IPS-15b (cell line): ENCODE data around the gene ZMYND15.
"Not testable (repeated sequence)": the region's sequence is repeated elsewhere in the genome, so short reads cannot be mapped to it uniquely, and the experiment has no call there.

Source experiments
- H3K27me3 ChIP-seq: one replicate; pipeline ENCODE4 v1.6.1; 2013; ENCODE audit warnings: low read length; ENCODE audit not compliant: control insufficient read depth, insufficient read depth
- H3K36me3 ChIP-seq: one replicate; pipeline ENCODE4 v1.6.1; 2013; ENCODE audit warnings: low read length; ENCODE audit not compliant: control insufficient read depth, insufficient read depth
- H3K4me1 ChIP-seq: one replicate; pipeline ENCODE4 v1.6.1; 2013; ENCODE audit warnings: mild to moderate bottlenecking, low read length; ENCODE audit not compliant: control insufficient read depth, insufficient read depth
- H3K4me3 ChIP-seq: one replicate; pipeline ENCODE4 v1.5.1; 2013; ENCODE audit warnings: low read depth, low read length
- H3K9ac ChIP-seq: one replicate; pipeline ENCODE4 v1.6.1; 2013; ENCODE audit warnings: low read depth, mild to moderate bottlenecking, low read length
- H3K9me3 ChIP-seq: one replicate; pipeline ENCODE4 v1.6.1; 2013; ENCODE audit warnings: mild to moderate bottlenecking, low read length; ENCODE audit not compliant: control insufficient read depth, insufficient read depth

Gene ZMYND15

GRCh38 chr17:4739122-4740024 lies at the start of gene ZMYND15, which contains the start of gene CXCL16:
TSS of gene ZMYND15 (plus strand) at chr17:4739833. CDS start at chr17:4740549, 716 bp downstream.
TSS of gene CXCL16 (minus strand) at chr17:4739928. CDS start at chr17:4739339, 589 bp downstream.
- Histone ChIP-seq H3K4me3 (peak within 1 kb of the TSS; percentile 62), H3K9ac (peak within 1 kb of the TSS; percentile 54), H3K9me3 (no peaks in the 10 kb centered on the region), H3K36me3 (peaks cover 2% of the 10 kb centered on the region), H3K27me3 (peaks cover 50% of the 10 kb centered on the region), H3K4me1 (no peaks in the 10 kb centered on the region)

- H3K36me3 ChIP-seq = peaks cover 23% of the 10 kb centered on the region
- not testable (repeated sequence) for H3K9ac ChIP-seq, H3K4me3 ChIP-seq, H3K4me1 ChIP-seq, H3K27me3 ChIP-seq, H3K9me3 ChIP-seq
These were observed 49.8 kb upstream of the ZMYND15 start for GRCh38 chr17:4689872-4690271.

- no peak overlapping the region for H3K4me3 ChIP-seq
- no peaks in the 10 kb centered on the region for H3K27me3 ChIP-seq
- H3K9ac ChIP-seq = no peak overlapping the region
- H3K4me1 ChIP-seq = no peaks in the 10 kb centered on the region
- H3K9me3 ChIP-seq = no peaks in the 10 kb centered on the region
- H3K36me3 ChIP-seq = peaks cover 17% of the 10 kb centered on the region
These were observed 48.9 kb upstream of the ZMYND15 start for GRCh38 chr17:4690745-4691144.

GRCh38 chr17:4691686-4692085 lies 47.9 kb upstream of the ZMYND15 start:
- H3K9me3 ChIP-seq = no peaks in the 10 kb centered on the region
- no peak overlapping the region for H3K4me3 ChIP-seq
- peaks cover 19% of the 10 kb centered on the region for H3K36me3 ChIP-seq
- no peaks in the 10 kb centered on the region for H3K4me1 ChIP-seq
- H3K9ac ChIP-seq = no peak overlapping the region
- no peaks in the 10 kb centered on the region for H3K27me3 ChIP-seq

- Histone ChIP-seq H3K4me1 (no peaks in the 10 kb centered on the region), H3K9ac (no peak overlapping the region), H3K36me3 (peaks cover 16% of the 10 kb centered on the region), H3K4me3 (no peak overlapping the region), H3K9me3 (no peaks in the 10 kb centered on the region), H3K27me3 (no peaks in the 10 kb centered on the region)
These were observed 46.2 kb upstream of the ZMYND15 start for GRCh38 chr17:4693416-4693815.

GRCh38 chr17:4696437-4696805 lies 43.2 kb upstream of the ZMYND15 start:
- Histone ChIP-seq H3K36me3 (peaks cover 7% of the 10 kb centered on the region), H3K4me1 (no peaks in the 10 kb centered on the region), H3K9ac (no peak overlapping the region), H3K4me3 (no peak overlapping the region), H3K9me3 (no peaks in the 10 kb centered on the region), H3K27me3 (no peaks in the 10 kb centered on the region)

GRCh38 chr17:4699401-4700056 lies 40.1 kb upstream of the ZMYND15 start:
- not testable (repeated sequence) for H3K27me3 ChIP-seq, H3K36me3 ChIP-seq, H3K4me1 ChIP-seq, H3K4me3 ChIP-seq, H3K9me3 ChIP-seq, H3K9ac ChIP-seq

GRCh38 chr17:4701116-4701515 lies 38.5 kb upstream of the ZMYND15 start:
- Histone ChIP-seq H3K36me3 (no peaks in the 10 kb centered on the region), H3K4me1 (peaks cover under 1% of the 10 kb centered on the region), H3K9me3 (no peaks in the 10 kb centered on the region), H3K9ac (no peak overlapping the region), H3K27me3 (no peaks in the 10 kb centered on the region), H3K4me3 (no peak overlapping the region)

GRCh38 chr17:4703330-4703691 lies 36.3 kb upstream of the ZMYND15 start:
- Histone ChIP-seq H3K9ac (peak overlapping the region; percentile 88), H3K4me3 (peak overlapping the region; percentile 91), H3K27me3 (no peaks in the 10 kb centered on the region), H3K4me1 (peaks cover 6% of the 10 kb centered on the region), H3K36me3 (no peaks in the 10 kb centered on the region), H3K9me3 (no peaks in the 10 kb centered on the region)

- not testable (repeated sequence) for H3K9me3 ChIP-seq, H3K36me3 ChIP-seq
These were observed 35.1 kb upstream of the ZMYND15 start for GRCh38 chr17:4704574-4704907.

GRCh38 chr17:4704991-4705390 lies 34.6 kb upstream of the ZMYND15 start:
- Histone ChIP-seq H3K4me1 (peaks cover 6% of the 10 kb centered on the region), H3K9ac (no peak overlapping the region), H3K36me3 (no peaks in the 10 kb centered on the region), H3K4me3 (peak overlapping the region; percentile 91), H3K27me3 (no peaks in the 10 kb centered on the region), H3K9me3 (no peaks in the 10 kb centered on the region)

More at GRCh38 chr17:4704574-4704907, 35.1 kb upstream of the ZMYND15 start:
- H3K27me3 ChIP-seq, H3K4me1 ChIP-seq: not testable (repeated sequence)
- Histone ChIP-seq H3K4me3 (peak overlapping the region; percentile 91), H3K9ac (peak overlapping the region; percentile 61)

- H3K27me3 ChIP-seq = no peaks in the 10 kb centered on the region
- H3K9ac ChIP-seq = no peak overlapping the region
- no peak overlapping the region for H3K4me3 ChIP-seq
- H3K4me1 ChIP-seq = peaks cover 6% of the 10 kb centered on the region
- H3K9me3 ChIP-seq = no peaks in the 10 kb centered on the region
- no peaks in the 10 kb centered on the region for H3K36me3 ChIP-seq
These were observed 33.5 kb upstream of the ZMYND15 start for GRCh38 chr17:4706121-4706520.
